ENCODE data around the gene MAX. TPM values are rescaled to one million over a fixed set of nuclear protein-coding genes. Genes with fewer than 3 reads are reported as not detected.

Gene MAX
- total and polyA plus RNA-seq, 2 of the 13 experiments (the other 11 are each of a cell fraction or from before 2014, with no cell fraction given), result 28.5 to 29.3 TPM

DNA sequence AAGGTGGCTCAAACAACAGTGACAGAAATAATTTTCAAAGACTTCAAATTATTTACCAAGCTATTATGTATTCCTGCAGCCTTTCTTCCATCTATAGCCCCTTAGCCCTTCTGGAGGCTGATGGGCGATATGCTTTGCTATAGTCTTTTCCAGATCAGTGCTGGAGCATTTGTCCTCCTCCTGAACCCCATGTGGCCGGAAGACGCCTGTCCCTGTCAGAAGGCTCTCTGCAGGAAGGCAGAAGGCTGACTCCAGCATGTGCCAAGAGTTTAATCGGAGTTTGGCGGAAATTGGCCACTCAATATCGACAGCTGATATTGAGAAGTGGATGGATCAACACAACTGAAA is 49.3 kb upstream of the MAX start:
- H2AFZ ChIP-seq (ENCODE audit: low read length), result no peak overlapping the region
- no peak overlapping the region for H3K4me3 ChIP-seq (replicated peaks in 1 of 3; ENCODE audit: insufficient read depth in 1 of 3, low read depth in 2 of 3, low read length in 3 of 3)
- no TSS peak for BruUV-seq (replicated peaks)
- FAIRE-seq, result no peak
- no peak for TF ChIP-seq ZMYM2 (CRISPR knock-in tag; IDR thresholded peaks at IDR 0.05)
- TF ChIP-seq SAP130 (CRISPR knock-in tag; IDR thresholded peaks at IDR 0.05; ENCODE audit: low read depth), result no peak
- TF ChIP-seq, protein P1, sequence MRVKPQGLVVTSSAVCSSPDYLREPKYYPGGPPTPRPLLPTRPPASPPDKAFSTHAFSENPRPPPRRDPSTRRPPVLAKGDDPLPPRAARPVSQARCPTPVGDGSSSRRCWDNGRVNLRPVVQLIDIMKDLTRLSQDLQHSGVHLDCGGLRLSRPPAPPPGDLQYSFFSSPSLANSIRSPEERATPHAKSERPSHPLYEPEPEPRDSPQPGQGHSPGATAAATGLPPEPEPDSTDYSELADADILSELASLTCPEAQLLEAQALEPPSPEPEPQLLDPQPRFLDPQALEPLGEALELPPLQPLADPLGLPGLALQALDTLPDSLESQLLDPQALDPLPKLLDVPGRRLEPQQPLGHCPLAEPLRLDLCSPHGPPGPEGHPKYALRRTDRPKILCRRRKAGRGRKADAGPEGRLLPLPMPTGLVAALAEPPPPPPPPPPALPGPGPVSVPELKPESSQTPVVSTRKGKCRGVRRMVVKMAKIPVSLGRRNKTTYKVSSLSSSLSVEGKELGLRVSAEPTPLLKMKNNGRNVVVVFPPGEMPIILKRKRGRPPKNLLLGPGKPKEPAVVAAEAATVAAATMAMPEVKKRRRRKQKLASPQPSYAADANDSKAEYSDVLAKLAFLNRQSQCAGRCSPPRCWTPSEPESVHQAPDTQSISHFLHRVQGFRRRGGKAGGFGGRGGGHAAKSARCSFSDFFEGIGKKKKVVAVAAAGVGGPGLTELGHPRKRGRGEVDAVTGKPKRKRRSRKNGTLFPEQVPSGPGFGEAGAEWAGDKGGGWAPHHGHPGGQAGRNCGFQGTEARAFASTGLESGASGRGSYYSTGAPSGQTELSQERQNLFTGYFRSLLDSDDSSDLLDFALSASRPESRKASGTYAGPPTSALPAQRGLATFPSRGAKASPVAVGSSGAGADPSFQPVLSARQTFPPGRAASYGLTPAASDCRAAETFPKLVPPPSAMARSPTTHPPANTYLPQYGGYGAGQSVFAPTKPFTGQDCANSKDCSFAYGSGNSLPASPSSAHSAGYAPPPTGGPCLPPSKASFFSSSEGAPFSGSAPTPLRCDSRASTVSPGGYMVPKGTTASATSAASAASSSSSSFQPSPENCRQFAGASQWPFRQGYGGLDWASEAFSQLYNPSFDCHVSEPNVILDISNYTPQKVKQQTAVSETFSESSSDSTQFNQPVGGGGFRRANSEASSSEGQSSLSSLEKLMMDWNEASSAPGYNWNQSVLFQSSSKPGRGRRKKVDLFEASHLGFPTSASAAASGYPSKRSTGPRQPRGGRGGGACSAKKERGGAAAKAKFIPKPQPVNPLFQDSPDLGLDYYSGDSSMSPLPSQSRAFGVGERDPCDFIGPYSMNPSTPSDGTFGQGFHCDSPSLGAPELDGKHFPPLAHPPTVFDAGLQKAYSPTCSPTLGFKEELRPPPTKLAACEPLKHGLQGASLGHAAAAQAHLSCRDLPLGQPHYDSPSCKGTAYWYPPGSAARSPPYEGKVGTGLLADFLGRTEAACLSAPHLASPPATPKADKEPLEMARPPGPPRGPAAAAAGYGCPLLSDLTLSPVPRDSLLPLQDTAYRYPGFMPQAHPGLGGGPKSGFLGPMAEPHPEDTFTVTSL (CRISPR knock-in tag; IDR thresholded peaks at IDR 0.05; ENCODE audit: borderline replicate concordance), result no peak
- TF ChIP-seq RBFOX2 (IDR thresholded peaks at IDR 0.05; ENCODE audit: low read depth, low read length), result no peak
- TF ChIP-seq, protein P2, sequence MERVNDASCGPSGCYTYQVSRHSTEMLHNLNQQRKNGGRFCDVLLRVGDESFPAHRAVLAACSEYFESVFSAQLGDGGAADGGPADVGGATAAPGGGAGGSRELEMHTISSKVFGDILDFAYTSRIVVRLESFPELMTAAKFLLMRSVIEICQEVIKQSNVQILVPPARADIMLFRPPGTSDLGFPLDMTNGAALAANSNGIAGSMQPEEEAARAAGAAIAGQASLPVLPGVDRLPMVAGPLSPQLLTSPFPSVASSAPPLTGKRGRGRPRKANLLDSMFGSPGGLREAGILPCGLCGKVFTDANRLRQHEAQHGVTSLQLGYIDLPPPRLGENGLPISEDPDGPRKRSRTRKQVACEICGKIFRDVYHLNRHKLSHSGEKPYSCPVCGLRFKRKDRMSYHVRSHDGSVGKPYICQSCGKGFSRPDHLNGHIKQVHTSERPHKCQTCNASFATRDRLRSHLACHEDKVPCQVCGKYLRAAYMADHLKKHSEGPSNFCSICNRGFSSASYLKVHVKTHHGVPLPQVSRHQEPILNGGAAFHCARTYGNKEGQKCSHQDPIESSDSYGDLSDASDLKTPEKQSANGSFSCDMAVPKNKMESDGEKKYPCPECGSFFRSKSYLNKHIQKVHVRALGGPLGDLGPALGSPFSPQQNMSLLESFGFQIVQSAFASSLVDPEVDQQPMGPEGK (CRISPR knock-in tag; IDR thresholded peaks at IDR 0.05), result no peak
- no peaks in the 10 kb centered on the region for H3K9me3 ChIP-seq (ENCODE audit: low read length)
- H3K9ac ChIP-seq (ENCODE audit: insufficient read depth, low read depth, low read length), result no peak overlapping the region
- H3K36me3 ChIP-seq (replicated peaks in 1 of 2; ENCODE audit: control insufficient read depth in 1 of 2, insufficient read depth in 2 of 2, low read length in 2 of 2), result no peaks in the 10 kb centered on the region
- no peak for DNase-seq (ENCODE audit: low spot score)
- H4K20me1 ChIP-seq (ENCODE audit: insufficient read depth, low read length), result no peaks in the 10 kb centered on the region
- intact Hi-C loops (cut with micrococcal nuclease; ENCODE audit: unreplicated experiment) (no loop called here), in situ Hi-C loops (cut with HindIII; ENCODE audit: extremely low pct_ligation_motif_present, low pct_unique_long_range_greater_than_20kb) (no loop called here)
- H3K4me1 ChIP-seq (ENCODE audit: insufficient read depth, low read length), result no peaks in the 10 kb centered on the region
- no peak overlapping the region for H3K4me2 ChIP-seq (ENCODE audit: low read depth, low read length)
- POLR2A ChIA-PET, result no interaction called here
- no peak overlapping the region for H3K27ac ChIP-seq (ENCODE audit: extremely low read length, insufficient read depth, low read length)
- no peak for ATAC-seq
- no peaks in the 10 kb centered on the region for H3K79me2 ChIP-seq (ENCODE audit: insufficient read depth, low read length)
- peaks cover 2 to 9% of the 10 kb centered on the region in 2 experiments; a peak in 2 of 5 replicates for H3K27me3 ChIP-seq (ENCODE audit: control insufficient read depth in 1 of 2, insufficient read depth in 2 of 2, low read length in 2 of 2)
- 78% methylated on average over 6 of the region's 6 CpGs for WGBS (ENCODE audit: low lambda C conversion rate)
- CTCF ChIA-PET (ENCODE audit: low intra/inter-chr PET ratio, low total read pairs), result no interaction called here

Measured in HepG2 (cell line).